Measurements from ENCODE around the gene IRF2.

DNA sequence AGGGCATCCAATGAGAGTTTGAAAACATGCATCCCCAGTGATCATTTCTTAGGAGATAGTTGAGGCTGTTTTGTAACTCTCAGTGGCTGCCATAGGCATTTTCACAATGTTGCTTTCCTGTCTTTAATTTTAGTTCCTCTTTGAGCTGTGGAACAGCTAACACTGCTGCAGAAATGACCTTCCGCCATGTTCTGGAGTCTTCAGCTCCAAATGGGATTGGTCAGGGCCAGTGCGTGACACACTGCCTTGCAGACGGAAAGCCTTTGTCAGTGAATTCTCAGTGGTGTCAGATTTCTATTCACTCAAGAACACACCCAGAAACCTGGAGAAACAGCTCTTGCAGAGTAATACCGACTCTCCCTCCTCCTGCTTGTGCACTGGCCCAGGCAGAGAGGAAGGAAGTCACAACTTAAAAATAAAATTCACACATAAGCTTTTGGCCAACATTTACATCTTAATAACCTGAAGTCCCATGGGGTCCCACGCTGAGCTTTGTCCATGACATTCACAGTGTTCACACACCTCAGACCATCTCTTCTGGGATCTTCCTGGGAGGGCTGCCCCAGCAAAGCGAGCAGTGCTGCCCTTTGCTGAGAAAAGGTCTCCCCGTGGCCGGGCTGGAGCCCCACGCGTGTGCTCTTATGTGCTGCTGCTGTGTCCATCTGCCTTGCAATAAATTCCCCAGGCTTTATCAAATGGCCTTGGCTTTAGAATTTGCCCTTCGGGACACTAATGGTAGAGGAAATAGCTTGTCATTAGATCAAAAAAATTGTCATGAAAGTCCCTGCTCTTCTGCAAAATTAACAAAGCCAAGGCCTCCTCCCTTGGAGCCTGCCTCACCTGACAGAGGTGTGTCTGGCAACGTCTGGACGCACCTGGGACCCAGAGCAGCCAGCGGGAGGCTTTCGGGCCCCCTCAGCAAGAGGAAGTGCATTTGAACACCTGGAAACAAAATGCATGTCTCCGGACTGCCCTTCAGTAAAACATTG lies 126.8 kb downstream of the IRF2 start:
- TF ChIP-seq, protein P1, sequence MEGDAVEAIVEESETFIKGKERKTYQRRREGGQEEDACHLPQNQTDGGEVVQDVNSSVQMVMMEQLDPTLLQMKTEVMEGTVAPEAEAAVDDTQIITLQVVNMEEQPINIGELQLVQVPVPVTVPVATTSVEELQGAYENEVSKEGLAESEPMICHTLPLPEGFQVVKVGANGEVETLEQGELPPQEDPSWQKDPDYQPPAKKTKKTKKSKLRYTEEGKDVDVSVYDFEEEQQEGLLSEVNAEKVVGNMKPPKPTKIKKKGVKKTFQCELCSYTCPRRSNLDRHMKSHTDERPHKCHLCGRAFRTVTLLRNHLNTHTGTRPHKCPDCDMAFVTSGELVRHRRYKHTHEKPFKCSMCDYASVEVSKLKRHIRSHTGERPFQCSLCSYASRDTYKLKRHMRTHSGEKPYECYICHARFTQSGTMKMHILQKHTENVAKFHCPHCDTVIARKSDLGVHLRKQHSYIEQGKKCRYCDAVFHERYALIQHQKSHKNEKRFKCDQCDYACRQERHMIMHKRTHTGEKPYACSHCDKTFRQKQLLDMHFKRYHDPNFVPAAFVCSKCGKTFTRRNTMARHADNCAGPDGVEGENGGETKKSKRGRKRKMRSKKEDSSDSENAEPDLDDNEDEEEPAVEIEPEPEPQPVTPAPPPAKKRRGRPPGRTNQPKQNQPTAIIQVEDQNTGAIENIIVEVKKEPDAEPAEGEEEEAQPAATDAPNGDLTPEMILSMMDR (IDR thresholded peaks at IDR 0.05; ENCODE audit: low read depth, low read length): no peak
- peak; percentile 49 for TF ChIP-seq MYC (IDR thresholded peaks at IDR 0.05; ENCODE audit: low read depth, low read length)
- peak; percentile 55 for TF ChIP-seq POLR2A (IDR thresholded peaks at IDR 0.05; ENCODE audit: extremely low read depth, insufficient read length)
